Neuronal stem cell (in vitro differentiated cells): ENCODE data around the gene AQP10.

Source experiments
- DNase-seq: peaks from one replicate; pipeline ENCODE4 v3.0.0-alpha.2; 2013; ENCODE audit warnings: low spot score
- H2AFZ ChIP-seq: one replicate; pipeline ENCODE4 v1.6.1; 2013; ENCODE audit warnings: mild to moderate bottlenecking, low read length, inconsistent platforms
- H2AK5ac ChIP-seq: 2 replicates; pipeline ENCODE4 v1.6.1; 2013; ENCODE audit warnings: low read depth, mild to moderate bottlenecking, inconsistent platforms, low read length, moderate library complexity, mixed read lengths
- H2BK120ac ChIP-seq: 2 replicates; pipeline ENCODE4 v1.6.1; 2013; ENCODE audit warnings: low read depth, mild to moderate bottlenecking, inconsistent platforms, low read length, moderate library complexity, mixed read lengths
- H2BK12ac ChIP-seq: one replicate; pipeline ENCODE4 v1.6.1; 2013; ENCODE audit warnings: low read length, inconsistent platforms
- H2BK15ac ChIP-seq: 2 replicates; pipeline ENCODE4 v1.6.1; 2013; ENCODE audit warnings: mild to moderate bottlenecking, low read length, inconsistent platforms, mixed read lengths
- H2BK5ac ChIP-seq: one replicate; pipeline ENCODE4 v1.6.1; 2013; ENCODE audit warnings: inconsistent platforms, mild to moderate bottlenecking, low read length, moderate library complexity
- H3K14ac ChIP-seq: one replicate; pipeline ENCODE4 v1.6.1; 2013; ENCODE audit warnings: low read length, inconsistent platforms
- H3K18ac ChIP-seq: 2 replicates; pipeline ENCODE4 v1.6.1; 2013; ENCODE audit warnings: low read length, inconsistent platforms
- H3K23ac ChIP-seq: 2 replicates; pipeline ENCODE4 v1.6.1; 2013; ENCODE audit warnings: low read depth, mild to moderate bottlenecking, mixed read lengths, low read length, inconsistent platforms; ENCODE audit not compliant: poor library complexity
- H3K27ac ChIP-seq: replicated peaks from 3 replicates; pipeline ENCODE4 v1.5.1; 2013; ENCODE audit warnings: low read length, inconsistent platforms
- H3K27me3 ChIP-seq, 3 experiments: 2 replicates each; pipeline ENCODE4 v1.6.1; 2013; ENCODE audit warnings: low read length in 3 of 3, mild to moderate bottlenecking in 2 of 3, inconsistent platforms in 1 of 3, low read depth in 1 of 3, mixed read lengths in 1 of 3, moderate library complexity in 1 of 3; ENCODE audit not compliant: control insufficient read depth in 3 of 3, insufficient read depth in 3 of 3
- H3K36me3 ChIP-seq, 2 donors: replicated peaks in 1 of 2; 2 replicates each; pipeline ENCODE4 v1.6.1; 2013; ENCODE audit warnings: low read length in 2 of 2; ENCODE audit not compliant: control insufficient read depth in 2 of 2, insufficient read depth in 2 of 2
- H3K4ac ChIP-seq: 2 replicates; pipeline ENCODE4 v1.6.1; 2013; ENCODE audit warnings: inconsistent platforms, mild to moderate bottlenecking, low read length, moderate library complexity
- H3K4me1 ChIP-seq, 2 donors: 1 replicate in 1 of 2; 2 replicates in 1 of 2; pipeline ENCODE4 v1.6.1; 2013; ENCODE audit warnings: low read length in 2 of 2, low read depth in 1 of 2; ENCODE audit not compliant: control insufficient read depth in 2 of 2, insufficient read depth in 1 of 2
- H3K4me2 ChIP-seq: one replicate; pipeline ENCODE4 v1.6.1; 2013; ENCODE audit warnings: mild to moderate bottlenecking, low read length, inconsistent platforms; ENCODE audit not compliant: insufficient read depth, poor library complexity, severe bottlenecking
- H3K4me3 ChIP-seq, 2 donors: 2 replicates each; pipeline ENCODE4 v1.5.1; 2013; ENCODE audit warnings: low read length in 2 of 2, mild to moderate bottlenecking in 2 of 2, inconsistent platforms in 1 of 2, moderate library complexity in 1 of 2
- H3K79me1 ChIP-seq: one replicate; pipeline ENCODE4 v1.6.1; 2013; ENCODE audit warnings: low read depth, mild to moderate bottlenecking, inconsistent platforms, low read length, moderate library complexity
- H3K9ac ChIP-seq: one replicate; pipeline ENCODE4 v1.6.1; 2013; ENCODE audit warnings: mild to moderate bottlenecking, low read depth, low read length, inconsistent platforms; ENCODE audit not compliant: poor library complexity
- H3K9me3 ChIP-seq, 2 donors: replicated peaks in 1 of 2; 2 replicates each; pipeline versions ENCODE3 to v1.6.1; 2013; ENCODE audit warnings: low read length in 2 of 2, mild to moderate bottlenecking in 2 of 2, inconsistent platforms in 1 of 2, low read depth in 1 of 2, mixed read lengths in 1 of 2, moderate library complexity in 1 of 2; ENCODE audit not compliant: control insufficient read depth in 2 of 2, insufficient read depth in 1 of 2
- H4K8ac ChIP-seq: one replicate; pipeline ENCODE4 v1.6.1; 2013; ENCODE audit warnings: low read depth, mild to moderate bottlenecking, inconsistent platforms, low read length, moderate library complexity
- H4K91ac ChIP-seq: one replicate; pipeline ENCODE4 v1.6.1; 2013; ENCODE audit warnings: low read length, low read depth, mild to moderate bottlenecking, inconsistent platforms; ENCODE audit not compliant: poor library complexity
- WGBS, 2 donors: extraction: QIAGEN DNeasy Blood & Tissue Kit; methylation state at CpG; one replicate each; pipeline ENCODE4 v1.1.7; 2013; ENCODE audit warnings: missing lambda C conversion rate in 2 of 2, mixed read lengths in 1 of 2; ENCODE audit not compliant: insufficient read length in 2 of 2, insufficient replicate concordance in 1 of 2; ENCODE audit errors: extremely low coverage in 2 of 2; 5-methylcytosine and 5-hydroxymethylcytosine counted together

Gene AQP10

DNA sequence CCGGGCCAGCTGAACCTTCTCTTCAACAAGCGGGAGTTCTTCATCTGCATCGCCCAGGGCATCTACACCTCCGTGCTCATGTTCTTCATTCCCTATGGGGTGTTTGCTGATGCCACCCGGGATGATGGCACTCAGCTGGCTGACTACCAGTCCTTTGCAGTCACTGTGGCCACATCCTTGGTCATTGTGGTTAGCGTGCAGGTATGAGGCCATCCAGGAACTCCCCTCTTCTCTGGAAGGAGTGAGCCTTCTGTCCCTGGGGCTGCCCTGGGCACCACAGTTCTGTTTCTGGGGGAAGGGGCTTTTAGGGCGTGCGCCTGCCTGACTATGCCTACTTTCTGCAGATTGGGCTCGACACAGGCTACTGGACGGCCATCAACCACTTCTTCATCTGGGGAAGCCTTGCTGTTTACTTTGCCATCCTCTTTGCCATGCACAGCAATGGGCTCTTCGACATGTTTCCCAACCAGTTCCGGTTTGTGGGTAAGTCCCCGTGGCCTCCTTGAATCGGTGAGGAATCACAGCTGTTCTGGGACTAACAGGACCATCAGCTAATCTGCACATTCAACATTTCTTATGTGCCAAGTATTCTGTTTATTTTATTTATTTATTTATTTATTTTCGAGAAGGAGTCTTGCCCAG lies 25.5 kb downstream of the AQP10 start:
- Histone ChIP-seq H2AFZ (no peak overlapping the region), H3K79me1 (no peaks in the 10 kb centered on the region), H3K9ac (peak overlapping the region; percentile 77), H3K14ac (no peak overlapping the region), H2BK15ac (no peak overlapping the region), H2BK5ac (peak overlapping the region; percentile 90), H2BK120ac (no peak overlapping the region), H3K4me3 (no peak overlapping the region), H3K23ac (no peak overlapping the region), H3K9me3 (peaks cover 0 to 2% of the 10 kb centered on the region in 2 donors), H3K4me2 (no peak overlapping the region), H4K8ac (no peak overlapping the region), H3K27ac (no peak overlapping the region), H3K36me3 (peaks cover 67 to 80% of the 10 kb centered on the region in 2 donors), H3K4ac (no peak overlapping the region), H4K91ac (no peak overlapping the region), H3K27me3 (peaks cover 0 to 2% (median 0%) of the 10 kb centered on the region in 3 experiments), H2AK5ac (no peak overlapping the region), H3K4me1 (no peaks in the 10 kb centered on the region), H2BK12ac (no peak overlapping the region), H3K18ac (no peak overlapping the region)
- DNase-seq, result no peak
- no CpG with 5 or more reads among the region's 15 CpGs for WGBS, 2 donors

DNA sequence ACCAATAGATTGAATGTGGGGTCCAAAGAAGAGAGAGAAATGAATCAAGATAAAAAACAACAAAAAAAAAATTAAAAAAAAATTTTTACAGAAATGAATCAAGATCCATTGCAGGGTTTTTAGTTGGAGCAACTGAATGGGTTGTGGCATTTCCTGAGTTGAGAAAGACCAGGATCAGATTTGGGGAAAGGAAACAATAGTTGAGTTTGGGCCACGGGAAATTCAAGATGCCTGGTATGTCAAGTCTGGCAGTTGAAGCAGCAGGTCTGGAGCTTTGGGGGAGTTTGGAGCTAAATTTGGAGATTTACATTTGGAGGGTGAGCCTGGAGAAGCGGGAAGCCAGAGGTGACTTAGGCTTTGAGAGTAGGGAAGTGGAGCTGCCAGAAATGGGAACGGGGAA lies 27.1 kb downstream of the AQP10 start:
- DNase-seq, result no peak
- Histone ChIP-seq H2BK120ac (no peak overlapping the region), H3K9ac (no peak overlapping the region), H2AFZ (no peak overlapping the region), H3K14ac (no peak overlapping the region), H4K8ac (no peak overlapping the region), H2BK15ac (no peak overlapping the region), H4K91ac (no peak overlapping the region), H2AK5ac (no peak overlapping the region), H3K27me3 (peaks cover 0 to 16% (median 0%) of the 10 kb centered on the region in 3 experiments), H3K23ac (no peak overlapping the region), H3K36me3 (peaks cover 54 to 64% of the 10 kb centered on the region in 2 donors), H3K4me2 (no peak overlapping the region), H2BK12ac (no peak overlapping the region), H3K79me1 (no peaks in the 10 kb centered on the region), H3K27ac (no peak overlapping the region), H3K4ac (no peak overlapping the region), H3K18ac (no peak overlapping the region), H3K4me1 (peaks cover 7% of the 10 kb centered on the region in 2 donors), H2BK5ac (no peak overlapping the region), H3K4me3 (no peak overlapping the region), H3K9me3 (peaks cover 0 to 2% of the 10 kb centered on the region in 2 donors)
- no CpG with 5 or more reads among the region's 3 CpGs for WGBS, 2 donors

GRCh38 chr1:154348429-154349076 lies 27.7 kb downstream of the AQP10 start:
- Histone ChIP-seq H3K36me3 (peaks cover 49 to 58% of the 10 kb centered on the region in 2 donors), H4K8ac (no peak overlapping the region), H3K4ac (no peak overlapping the region), H3K9ac (no peak overlapping the region), H3K27ac (no peak overlapping the region), H3K23ac (peak overlapping the region; percentile 31), H3K9me3 (peaks cover 0 to 2% of the 10 kb centered on the region in 2 donors), H2AFZ (no peak overlapping the region), H2BK120ac (no peak overlapping the region), H3K79me1 (no peaks in the 10 kb centered on the region), H2BK15ac (no peak overlapping the region), H2BK12ac (no peak overlapping the region), H2AK5ac (no peak overlapping the region), H3K4me1 (peaks cover 9 to 10% of the 10 kb centered on the region in 2 donors), H4K91ac (no peak overlapping the region), H3K18ac (no peak overlapping the region), H3K4me3 (no peak overlapping the region), H2BK5ac (no peak overlapping the region), H3K14ac (no peak overlapping the region), H3K27me3 (peaks cover 0 to 16% (median 0%) of the 10 kb centered on the region in 3 experiments), H3K4me2 (no peak overlapping the region)
- no CpG with 5 or more reads among the region's 27 CpGs for WGBS, 2 donors
- no peak for DNase-seq

DNA sequence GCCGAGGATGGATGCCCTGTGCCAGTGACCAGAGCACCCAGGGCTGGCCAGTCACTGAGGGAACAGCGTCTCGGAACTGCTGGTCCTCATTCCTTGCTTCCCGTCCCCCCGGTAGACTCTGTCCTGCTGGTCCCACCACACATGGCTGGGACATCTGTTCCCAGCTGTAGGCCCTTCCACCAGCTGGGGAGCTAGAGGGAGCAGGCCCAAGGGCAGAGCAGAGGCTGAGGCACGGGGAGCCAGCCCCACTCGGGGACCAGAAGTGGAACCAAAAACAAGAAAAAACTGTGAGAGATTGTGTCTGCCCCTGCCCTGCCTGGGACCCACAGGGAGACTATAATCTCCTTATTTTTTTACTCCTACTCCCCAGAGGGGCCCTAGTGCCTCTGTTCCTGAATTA lies 28.2 kb downstream of the AQP10 start:
- H3K36me3 ChIP-seq, result peaks cover 43 to 53% of the 10 kb centered on the region in 2 donors
- no peaks in the 10 kb centered on the region for H3K79me1 ChIP-seq
- no peak overlapping the region for H2BK15ac ChIP-seq
- H2BK12ac ChIP-seq, result no peak overlapping the region
- WGBS, 2 donors, result no CpG with 5 or more reads among the region's 7 CpGs
- DNase-seq, result no peak
- no peak overlapping the region for H3K4ac ChIP-seq
- no peak overlapping the region for H3K4me3 ChIP-seq
- no peak overlapping the region for H3K18ac ChIP-seq
- H2AK5ac ChIP-seq, result no peak overlapping the region
- no peak overlapping the region for H2BK5ac ChIP-seq
- H3K14ac ChIP-seq, result no peak overlapping the region
- H3K23ac ChIP-seq, result no peak overlapping the region
- H4K91ac ChIP-seq, result no peak overlapping the region
- no peak overlapping the region for H2AFZ ChIP-seq
- no peak overlapping the region for H3K27ac ChIP-seq
- peak overlapping the region; percentile 35 for H3K9ac ChIP-seq
- peaks cover 0 to 2% of the 10 kb centered on the region in 2 donors for H3K9me3 ChIP-seq
- H3K4me2 ChIP-seq, result no peak overlapping the region
- H3K27me3 ChIP-seq, result peaks cover 0 to 16% (median 0%) of the 10 kb centered on the region in 3 experiments
- H4K8ac ChIP-seq, result no peak overlapping the region
- H2BK120ac ChIP-seq, result no peak overlapping the region
- peaks cover 11 to 15% of the 10 kb centered on the region in 2 donors for H3K4me1 ChIP-seq
